Body of pancreas (tissue), 4 donors: Measurements from ENCODE around the gene EHBP1.

Source experiments
- POLR2A ChIP-seq, 3 donors: fragments of 450-650 bp; IDR thresholded peaks; one replicate each; pipeline ENCODE4 v1.6.1; 2016; ENCODE audit warnings: antibody characterized with exemption in 3 of 3, mild to moderate bottlenecking in 2 of 3
- TF ChIP-seq, protein P1 (sequence below), 7 experiments: fragments of 450-650 bp in 4 of 7; fragments of 200-600 bp in 3 of 7; sonication (generic) in 3 of 7; IDR thresholded peaks; one replicate each; pipeline ENCODE4 v1.5.1; 2016 to 2019; ENCODE audit warnings: antibody characterized with exemption in 7 of 7

DNA sequence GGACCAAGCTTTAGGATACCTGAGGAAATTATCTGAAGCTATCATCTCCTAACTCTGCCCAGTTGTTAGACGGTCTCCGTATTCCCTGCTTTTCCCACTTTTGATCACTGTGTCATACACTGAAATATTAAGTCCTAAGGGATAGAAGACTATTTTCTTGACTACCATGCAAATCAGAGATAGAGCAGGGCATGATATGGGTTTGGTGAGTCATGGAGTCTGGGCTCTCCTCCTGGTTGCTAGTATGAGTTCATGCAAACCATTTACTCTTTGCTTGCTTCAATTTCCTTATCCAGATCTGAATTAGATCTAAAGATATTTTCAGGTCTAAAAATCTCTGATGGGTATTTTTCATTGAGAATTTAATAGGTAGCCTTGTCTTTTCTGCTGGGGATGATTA, 55.0 kb downstream of the EHBP1 start:
- TF ChIP-seq, protein P1, sequence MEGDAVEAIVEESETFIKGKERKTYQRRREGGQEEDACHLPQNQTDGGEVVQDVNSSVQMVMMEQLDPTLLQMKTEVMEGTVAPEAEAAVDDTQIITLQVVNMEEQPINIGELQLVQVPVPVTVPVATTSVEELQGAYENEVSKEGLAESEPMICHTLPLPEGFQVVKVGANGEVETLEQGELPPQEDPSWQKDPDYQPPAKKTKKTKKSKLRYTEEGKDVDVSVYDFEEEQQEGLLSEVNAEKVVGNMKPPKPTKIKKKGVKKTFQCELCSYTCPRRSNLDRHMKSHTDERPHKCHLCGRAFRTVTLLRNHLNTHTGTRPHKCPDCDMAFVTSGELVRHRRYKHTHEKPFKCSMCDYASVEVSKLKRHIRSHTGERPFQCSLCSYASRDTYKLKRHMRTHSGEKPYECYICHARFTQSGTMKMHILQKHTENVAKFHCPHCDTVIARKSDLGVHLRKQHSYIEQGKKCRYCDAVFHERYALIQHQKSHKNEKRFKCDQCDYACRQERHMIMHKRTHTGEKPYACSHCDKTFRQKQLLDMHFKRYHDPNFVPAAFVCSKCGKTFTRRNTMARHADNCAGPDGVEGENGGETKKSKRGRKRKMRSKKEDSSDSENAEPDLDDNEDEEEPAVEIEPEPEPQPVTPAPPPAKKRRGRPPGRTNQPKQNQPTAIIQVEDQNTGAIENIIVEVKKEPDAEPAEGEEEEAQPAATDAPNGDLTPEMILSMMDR (IDR thresholded peaks at IDR 0.05) = no peak
- TF ChIP-seq POLR2A (IDR thresholded peaks at IDR 0.05) = no peak
